ENCODE results near the gene TAS2R38. TPM values are rescaled to one million over a fixed set of nuclear protein-coding genes. Genes with fewer than 3 reads are reported as not detected.
"Not testable (repeated sequence)": the region's sequence is repeated elsewhere in the genome, so short reads cannot be mapped to it uniquely, and the experiment has no call there.

The TAS2R38 gene
- total RNA-seq (2014; rRNA removed; shearing (Covaris generic)) = not detected in 2 replicates
- not detected in 2 replicates for polyA plus RNA-seq (2014; cell fraction: nucleus; rRNA removed)

DNA sequence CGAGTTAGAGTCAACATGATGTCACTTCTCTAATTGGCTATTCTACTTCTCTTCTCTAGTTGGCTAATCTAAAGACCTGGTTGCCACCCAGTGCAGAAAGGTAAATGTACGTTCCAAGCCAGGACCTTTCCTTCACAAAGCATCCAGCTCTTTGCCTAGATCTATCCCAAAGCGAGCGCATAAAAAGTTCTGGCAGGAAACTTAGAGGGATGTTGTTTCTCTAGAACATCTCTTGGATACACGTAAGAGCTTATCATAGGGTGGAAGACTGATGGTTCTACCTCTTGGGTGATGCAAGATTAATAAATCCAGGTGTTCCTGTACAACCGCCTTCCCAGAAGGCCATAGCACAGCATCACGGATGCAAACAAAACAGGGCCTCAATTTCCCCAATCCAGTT, at the start of gene TAS2R38:
Gene TAS2R38 (minus strand): TSS at position 101 of the 400 bp plus-strand sequence. CDS start 84 bp downstream, at position 17.
- no peak for DNase-seq (ENCODE audit: extremely low read depth, low read depth)

DNA sequence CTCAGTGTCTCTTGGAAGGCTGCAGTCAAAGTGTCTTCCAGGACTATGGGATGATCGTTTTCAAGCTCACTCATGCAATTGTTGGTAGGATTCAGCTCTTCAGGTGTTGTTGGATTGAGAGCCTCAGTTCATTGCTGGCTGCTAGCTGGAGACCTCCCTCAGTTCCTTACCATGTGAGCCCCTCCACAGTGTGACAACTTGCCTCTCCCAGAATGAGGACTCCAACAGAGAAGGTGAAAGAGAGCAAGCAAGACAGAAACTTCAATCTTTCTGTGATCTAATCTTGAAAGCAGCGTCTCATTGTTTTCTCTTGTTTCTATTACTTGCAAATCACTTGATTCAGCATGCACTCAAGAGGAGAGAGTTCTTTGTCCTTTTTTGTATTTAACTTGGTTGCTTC, 44.6 kb upstream of the TAS2R38 start:
- no peak for DNase-seq (ENCODE audit: extremely low read depth, low read depth)

DNA sequence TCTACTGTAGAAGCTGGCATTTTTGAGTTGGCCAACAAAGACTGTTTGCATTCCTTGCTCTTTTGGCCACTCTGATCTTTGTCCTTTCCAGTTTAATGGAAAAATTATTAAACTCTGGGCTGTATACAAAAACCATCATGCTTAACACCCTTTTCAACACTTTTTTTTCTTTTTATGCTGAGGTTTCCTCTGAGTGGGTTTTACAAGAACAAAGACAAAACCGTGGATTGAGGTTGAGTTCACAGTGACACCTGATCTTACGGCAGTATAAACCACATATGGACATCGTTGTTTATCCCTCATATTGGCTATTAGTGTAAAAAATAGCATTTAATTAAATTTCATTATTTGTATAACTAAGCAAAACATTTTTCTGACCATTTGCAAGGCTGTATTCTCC, 43.9 kb upstream of the TAS2R38 start:
- DNase-seq (ENCODE audit: extremely low read depth, low read depth) = no peak

DNA sequence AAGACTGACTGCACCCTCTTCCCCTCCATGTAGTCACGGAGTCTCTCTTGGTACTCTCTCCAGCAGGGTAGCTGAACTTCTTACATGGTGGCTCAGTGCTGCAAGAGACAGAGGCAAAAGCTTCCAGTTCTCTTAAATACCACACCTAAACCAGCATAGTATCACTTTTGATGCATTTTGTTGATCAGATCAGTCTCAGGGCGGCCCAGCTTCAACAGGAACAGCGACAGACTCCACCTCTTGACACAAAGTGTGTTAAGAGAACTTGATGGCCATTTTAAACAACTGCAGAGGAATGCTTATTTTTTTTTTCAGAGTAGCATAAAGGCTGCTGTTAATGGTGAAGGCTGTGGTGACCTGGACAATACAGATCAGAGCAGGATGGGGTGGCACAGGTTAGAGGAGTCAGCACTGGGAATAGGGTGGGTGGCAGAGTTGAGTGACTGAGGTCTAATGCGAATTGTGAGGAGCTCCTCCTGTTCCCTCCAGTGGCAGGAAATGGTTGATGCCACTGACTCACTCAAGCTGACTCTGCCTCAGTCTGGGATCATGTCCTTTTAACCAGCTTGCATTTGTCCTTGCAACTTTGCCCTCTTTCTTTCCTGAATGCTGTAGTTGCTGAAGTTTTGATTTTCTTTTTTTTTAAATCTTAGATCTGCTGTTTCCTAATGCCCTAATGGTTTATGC, 39.4 kb upstream of the TAS2R38 start:
- no peak for DNase-seq (ENCODE audit: extremely low read depth, low read depth)

DNA sequence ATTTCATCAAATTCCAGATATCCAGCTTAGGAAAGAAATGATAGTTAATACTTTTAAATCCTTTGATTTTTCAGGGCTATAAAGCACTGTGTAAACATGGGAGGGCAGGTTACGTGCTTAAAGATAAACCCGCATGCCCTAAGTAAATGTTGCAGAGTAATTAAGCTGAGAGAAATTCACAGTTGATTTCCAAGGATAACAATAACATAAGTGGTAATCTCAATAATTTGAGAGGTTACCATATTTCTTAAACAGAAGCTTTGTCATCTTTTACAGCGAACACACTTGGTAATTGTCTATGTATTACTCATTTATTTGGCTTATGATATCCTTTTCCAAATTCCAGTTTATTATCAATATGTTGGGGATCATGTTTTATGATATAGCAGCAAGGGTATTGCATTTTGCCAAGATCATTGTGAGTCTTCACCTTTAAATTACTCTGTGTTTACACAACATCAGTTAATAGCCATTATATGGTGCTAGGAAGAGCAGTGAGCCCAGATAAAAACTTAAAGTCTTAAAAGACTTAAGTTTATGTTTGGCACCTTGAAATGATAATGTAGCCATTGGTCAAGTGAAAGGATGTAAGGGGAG, 37.5 kb upstream of the TAS2R38 start:
- no peak for DNase-seq (ENCODE audit: extremely low read depth, low read depth)

DNA sequence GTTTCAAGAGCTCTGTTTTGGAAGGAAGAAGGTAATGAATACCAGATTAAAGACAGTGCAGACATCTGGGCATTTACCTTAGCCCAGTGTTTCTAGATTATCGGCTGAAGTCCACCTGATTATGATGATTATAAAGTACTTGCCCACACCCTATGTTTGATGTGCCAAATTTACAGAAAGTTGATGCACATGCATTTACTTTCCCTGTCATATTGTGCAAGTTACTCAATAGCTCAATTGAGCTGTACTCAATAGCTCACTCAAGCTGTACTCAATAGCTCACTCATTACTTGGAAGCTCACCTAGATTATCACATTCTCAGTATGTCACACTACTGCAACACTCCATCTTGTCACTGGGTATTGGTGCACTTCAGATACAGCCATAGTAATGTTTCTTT, 35.6 kb upstream of the TAS2R38 start:
- DNase-seq (ENCODE audit: extremely low read depth, low read depth) = no peak

DNA sequence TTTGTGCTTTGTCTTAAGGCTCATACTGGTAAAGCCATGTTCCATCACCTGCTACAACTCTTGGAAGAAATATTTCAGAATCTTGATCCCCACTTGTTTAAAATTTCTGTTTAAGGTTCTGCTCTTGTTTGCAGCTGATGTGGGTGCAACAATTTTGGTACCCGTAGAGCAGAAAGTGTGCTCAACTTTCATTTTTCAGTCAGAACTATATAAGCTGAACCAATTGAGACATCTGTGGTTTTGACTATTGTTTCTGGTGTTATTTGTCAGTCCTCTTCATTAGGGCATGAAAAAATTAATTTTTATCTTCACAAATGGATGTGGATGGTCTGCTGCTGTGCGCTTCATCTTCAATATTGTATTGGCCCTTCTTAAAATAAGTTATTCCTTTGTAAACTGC, 33.0 kb upstream of the TAS2R38 start:
- DNase-seq (ENCODE audit: extremely low read depth, low read depth) = no peak

DNA sequence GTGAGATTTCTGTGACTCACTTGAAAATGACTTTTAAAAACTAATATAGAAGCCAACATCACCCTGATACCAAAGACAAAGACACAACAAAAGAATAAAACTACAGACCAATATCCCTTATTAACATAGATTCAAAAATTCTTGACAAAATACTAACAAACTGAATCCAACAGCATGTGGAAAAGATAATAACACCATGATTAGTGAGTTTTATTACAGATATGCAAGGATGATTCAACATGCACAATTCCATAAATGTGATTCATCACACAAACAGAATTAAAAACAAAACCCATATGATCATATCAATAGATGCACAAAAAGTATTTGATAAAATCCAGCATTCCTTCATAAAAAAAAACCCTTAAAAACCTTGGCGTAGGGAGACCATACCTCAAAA, 28.6 kb upstream of the TAS2R38 start:
- no peak for DNase-seq (ENCODE audit: extremely low read depth, low read depth)

DNA sequence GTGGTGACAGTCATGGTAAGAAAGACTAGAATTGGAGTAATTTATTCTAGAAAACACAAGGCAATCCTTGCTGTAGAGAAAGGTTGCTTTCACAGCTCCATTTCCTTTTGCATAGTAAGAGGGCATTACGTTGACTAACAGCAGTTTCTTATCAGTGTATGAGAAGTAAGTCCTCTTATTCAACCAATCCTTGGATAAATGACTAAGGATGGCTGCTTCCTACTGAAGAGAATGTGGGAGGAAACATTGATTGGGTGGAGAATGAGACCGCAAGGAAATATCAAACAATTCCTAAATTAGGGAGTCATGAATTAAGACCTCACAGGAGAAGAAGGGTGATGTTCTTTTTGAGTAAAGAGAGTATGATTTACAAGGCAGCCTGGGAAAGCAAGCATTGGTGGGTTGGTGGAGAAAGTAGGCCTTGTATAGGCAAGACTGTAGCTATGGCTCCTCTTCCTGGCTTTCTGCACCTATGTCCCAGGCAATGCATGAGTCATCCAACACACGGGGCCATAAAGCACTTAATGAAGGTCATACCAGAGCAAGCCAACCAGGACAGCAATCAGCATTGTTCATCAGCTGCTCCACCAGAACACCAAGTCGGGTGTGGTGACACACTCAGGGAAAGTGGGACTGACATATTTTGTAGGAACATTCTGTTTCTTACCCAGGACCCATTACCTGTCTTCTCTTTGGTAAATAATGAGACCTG, 27.7 kb upstream of the TAS2R38 start:
- DNase-seq (ENCODE audit: extremely low read depth, low read depth) = no peak

DNA sequence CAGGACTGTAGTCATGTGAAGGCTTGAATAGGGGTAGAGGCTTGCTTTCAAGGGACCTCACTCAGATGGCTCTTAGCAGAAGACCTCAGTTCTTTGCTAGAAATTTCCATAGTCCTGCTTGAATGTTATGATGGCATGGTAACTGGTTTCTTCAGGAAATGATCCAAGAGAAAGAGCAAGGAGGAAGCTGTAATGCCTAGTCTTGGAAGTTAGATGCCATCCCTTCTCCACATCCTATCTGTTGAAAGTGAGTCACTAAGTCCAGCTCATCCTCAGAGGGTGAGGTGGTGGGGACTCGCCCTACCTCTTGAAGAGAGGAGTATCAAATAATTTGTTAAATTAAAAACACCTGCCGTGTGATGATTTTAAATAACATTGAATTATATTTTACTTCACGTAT, 26.7 kb upstream of the TAS2R38 start:
- DNase-seq (ENCODE audit: extremely low read depth, low read depth) = no peak

DNA sequence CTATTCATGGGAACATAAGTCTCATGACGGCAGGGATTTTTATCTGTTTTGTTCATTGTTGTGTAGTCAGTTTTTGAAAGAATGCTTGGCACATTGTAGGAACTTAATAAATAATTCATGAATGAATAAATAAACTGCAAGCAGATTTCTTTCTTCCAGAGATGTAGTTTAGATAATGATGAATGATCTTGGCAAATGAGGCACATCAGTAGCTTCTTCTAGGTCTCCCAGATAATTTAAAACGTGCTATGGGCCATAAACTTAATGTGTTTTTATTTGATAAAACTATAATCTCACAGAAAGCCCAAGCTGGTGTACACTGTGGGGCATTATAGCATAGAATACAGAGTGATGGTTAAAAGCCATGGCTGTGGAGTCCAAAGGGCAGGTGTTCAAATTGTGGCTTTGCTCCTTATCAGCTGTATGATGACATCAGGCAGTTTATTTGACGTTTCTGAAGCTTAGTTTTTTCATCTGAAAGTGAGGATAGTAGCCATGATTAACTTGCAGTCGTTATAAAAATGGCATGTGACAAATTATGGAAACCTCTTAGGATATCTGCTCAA, 25.6 kb upstream of the TAS2R38 start:
- DNase-seq (ENCODE audit: extremely low read depth, low read depth) = no peak

DNA sequence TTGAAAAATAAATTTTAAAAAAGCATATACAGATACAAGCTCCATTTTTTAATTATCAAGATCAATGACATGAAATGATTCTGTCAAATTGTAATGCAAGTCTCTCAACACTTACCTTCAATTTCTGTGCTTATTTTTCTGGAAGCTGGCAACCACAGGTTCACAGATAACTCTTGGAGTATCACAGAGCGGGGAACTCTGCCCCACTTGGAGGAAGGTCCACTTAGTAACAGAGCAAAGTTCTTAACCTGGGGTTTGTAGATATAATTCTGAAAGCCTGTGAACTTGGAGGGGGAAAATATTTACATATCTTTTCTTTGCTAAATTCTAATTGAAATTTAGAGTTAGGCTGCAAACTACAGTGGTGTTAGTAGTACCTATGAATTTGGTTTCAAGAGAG, 19.8 kb upstream of the TAS2R38 start:
- DNase-seq (ENCODE audit: extremely low read depth, low read depth) = no peak

DNA sequence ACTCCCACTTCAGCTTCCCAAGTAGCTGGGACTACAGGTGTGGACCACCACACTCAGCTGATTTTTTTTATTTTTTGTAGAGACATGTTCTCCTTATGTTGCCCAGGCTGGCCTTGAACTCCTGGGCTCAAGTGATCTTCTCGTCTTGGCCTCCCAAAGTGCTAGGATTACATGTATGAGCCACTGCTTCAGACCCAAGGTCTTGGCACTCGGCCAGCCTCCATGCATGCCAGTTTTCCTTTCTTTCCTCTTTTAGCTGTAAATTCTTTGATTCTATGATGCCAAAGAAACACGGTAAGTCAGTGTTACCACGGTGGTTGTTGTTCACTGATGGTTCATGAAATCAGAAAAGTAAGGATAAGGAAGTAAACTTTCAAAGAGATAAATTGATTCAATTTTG, 19.1 kb upstream of the TAS2R38 start:
- no peak for DNase-seq (ENCODE audit: extremely low read depth, low read depth)

DNA sequence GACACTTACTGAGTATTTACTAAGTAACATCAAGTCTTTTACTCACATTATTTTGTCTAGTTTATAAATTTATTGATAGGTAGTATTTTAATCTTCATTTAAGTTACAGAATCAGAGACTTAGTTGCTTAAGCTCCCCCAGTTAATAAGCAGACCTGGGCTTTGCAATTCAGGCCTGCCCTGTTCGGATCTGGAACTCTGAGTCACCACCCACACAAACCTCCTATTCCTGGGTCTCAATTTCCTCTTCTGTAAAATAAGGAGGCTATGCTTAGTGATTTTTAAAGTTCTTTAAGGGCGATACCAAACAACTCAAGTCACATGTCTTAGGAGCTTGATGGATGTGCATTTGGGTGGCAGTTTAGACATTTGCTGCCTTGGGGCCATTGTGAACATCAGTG, 18.6 kb upstream of the TAS2R38 start:
- DNase-seq (ENCODE audit: extremely low read depth, low read depth) = no peak

DNA sequence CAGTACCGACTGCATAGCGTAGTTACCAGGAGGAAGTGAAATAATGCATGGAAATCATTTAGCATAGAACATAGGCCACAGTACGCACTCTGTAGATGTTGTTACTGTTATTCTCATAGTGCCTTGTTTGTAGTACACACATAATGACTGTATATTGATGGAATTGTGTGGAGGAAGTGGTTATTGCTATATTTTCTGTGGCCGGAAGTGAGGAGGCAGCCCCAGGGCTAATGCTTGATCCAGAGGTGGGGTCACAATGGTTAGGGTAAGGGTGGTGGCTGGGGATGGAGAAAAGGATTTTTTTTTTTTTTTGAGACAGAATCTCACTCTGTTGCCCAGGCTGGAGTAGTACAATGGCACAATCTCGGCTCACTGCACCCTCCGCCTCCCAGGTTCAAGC, 17.6 kb upstream of the TAS2R38 start:
- DNase-seq (ENCODE audit: extremely low read depth, low read depth) = no peak

DNA sequence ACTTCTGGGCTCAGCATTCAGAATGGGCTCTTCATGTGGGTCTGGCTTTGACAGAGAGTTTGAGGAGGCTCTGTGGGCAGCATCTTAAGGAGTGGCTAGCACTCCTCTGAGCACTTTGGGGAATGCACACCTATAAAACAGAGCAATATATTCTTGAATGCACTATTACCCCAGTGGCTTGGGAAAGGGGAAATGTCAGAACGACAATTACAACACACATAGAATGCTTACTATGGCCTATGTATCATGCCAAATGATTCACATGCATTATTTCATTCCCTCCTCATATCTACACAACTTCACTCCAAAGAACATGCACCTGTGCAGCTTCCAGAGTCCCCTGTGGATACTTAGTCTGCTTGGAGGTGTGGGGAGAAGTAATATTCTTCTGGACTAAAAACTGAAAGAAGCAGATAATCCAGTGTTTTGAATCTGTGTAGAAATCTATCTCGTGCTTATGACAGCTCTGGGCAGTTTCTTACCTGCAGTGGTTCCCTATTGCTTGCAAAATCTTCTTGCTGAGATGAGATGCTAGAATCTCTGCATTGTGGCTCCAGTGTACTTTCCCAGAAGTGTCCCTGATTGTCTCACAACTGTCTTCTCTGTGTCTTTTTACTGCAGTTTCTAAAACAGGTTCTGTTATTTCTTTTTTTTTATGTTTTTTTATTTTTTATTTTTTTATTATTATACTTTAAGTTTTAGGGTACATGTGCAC, 16.6 kb upstream of the TAS2R38 start:
- DNase-seq (ENCODE audit: extremely low read depth, low read depth) = no peak

DNA sequence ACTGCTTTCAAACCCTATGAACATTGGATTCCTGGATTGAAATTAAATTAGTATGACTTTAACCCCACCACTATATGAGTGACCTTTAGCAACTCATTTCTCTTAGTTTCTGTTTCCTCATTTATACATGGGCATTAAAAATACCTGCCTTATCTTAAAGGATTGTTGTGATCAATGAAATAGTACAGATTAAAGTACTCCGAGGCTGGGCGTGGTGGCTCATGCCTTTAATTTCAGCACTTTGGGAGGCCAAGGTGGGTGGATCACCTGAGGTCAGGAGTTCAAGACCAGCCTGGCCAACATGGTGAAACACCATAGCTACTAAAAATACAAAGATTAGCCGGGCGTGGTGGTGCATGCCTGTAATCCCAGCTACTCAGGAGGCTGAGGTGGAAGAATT, 14.2 kb upstream of the TAS2R38 start:
- not testable (repeated sequence) for DNase-seq (ENCODE audit: extremely low read depth, low read depth)

DNA sequence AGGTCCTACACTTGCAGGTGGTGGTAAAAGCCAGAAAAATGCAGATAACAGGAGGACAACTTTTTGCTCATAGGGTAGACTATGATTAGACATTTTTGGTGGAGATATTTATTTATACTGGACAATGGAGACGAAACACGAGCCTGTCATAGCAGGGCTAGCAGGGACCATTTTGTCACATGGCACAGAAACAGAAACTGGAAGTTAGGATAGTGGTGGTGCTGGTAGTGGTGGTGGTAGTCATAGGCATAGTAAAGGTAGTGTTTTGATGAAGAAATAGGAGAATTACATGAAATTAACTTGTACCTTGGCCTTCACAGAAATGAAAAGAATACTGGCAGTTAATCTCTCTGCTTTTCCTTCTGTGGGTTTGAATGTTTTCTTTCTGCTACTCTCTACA, 13.3 kb upstream of the TAS2R38 start:
- DNase-seq (ENCODE audit: extremely low read depth, low read depth) = no peak

DNA sequence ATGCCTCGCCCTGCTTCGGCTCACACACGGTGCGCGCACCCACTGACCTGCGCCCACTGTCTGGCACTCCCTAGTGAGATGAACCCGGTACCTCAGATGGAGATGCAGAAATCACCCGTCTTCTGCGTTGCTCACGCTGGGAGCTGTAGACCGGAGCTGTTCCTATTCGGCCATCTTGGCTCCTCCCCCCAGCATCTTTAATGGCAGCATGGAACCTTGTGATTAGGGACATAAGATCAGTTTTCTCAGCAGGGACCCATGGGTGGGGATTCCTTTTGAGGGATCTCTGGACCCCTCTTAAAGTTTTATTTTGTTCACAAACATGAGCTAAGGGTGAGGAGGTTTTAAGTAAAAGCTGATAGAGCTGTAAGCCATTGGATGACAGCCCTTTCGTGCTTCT, 12.4 kb upstream of the TAS2R38 start:
- not testable (repeated sequence) for DNase-seq (ENCODE audit: extremely low read depth, low read depth)

DNA sequence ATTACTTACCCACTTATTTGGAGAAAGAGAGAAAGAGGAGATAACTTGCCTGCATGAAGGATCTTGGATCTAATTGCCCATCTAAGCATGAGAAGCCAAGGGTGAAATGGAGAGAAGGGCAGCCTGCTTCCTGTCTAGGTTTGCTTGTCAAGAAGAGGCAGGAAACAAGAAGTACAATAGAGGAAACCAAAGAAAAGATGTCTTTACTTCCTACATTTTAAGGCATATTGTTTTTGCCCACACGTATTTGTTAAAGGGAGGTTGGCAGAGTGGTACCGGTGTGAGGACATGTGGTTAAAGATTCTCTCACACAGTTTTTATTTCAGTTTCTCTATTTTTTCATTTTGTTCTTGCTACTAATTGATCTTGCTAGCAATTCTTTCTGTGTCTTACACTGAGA, 6.0 kb upstream of the TAS2R38 start:
- DNase-seq (ENCODE audit: extremely low read depth, low read depth) = no peak

DNA sequence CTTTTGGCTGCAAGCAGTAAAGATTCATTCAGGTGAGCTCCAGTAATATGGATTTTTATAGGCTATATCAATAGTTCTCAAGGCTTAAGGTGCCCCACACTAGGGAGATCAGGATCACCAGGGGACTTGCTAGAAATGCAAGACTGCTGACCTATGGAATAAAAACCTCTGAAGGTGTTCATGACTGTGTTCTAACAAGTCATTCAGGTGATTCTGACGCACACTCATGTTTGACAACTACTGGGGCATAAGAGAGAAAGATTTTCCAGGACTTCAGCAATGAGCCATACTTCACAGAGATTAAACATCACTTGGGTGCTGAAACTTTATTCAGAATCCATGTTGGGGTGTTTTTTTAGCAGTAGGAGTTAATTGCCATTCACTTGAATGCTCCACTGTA, 4.8 kb upstream of the TAS2R38 start:
- DNase-seq (ENCODE audit: extremely low read depth, low read depth) = no peak
